Right ventricle myocardium inferior (tissue), 1 donor: ENCODE results near the gene SYNJ2. TPM values are rescaled to one million over a fixed set of nuclear protein-coding genes. Genes with fewer than 3 reads are reported as not detected.
"Not testable (repeated sequence)": the region's sequence is repeated elsewhere in the genome, so short reads cannot be mapped to it uniquely, and the experiment has no call there.

ENCODE experiments used
- ATAC-seq: fragments of 200-7000 bp; cut with Tn5 transposase; one replicate; pipeline ENCODE4 v1.9.1; 2020; ENCODE audit warnings: mild to moderate bottlenecking, moderate library complexity
- DNase-seq: peaks from one replicate; pipeline ENCODE4 v3.0.0; 2021; ENCODE audit errors: missing footprints
- intact Hi-C: fragments of 100-400 bp; cut with DNase I; formaldehyde crosslinking; loops from one replicate; pipeline ENCODE4 v1.11.0; 2022
- total RNA-seq: library from RNA; stranded (reverse); fragmentation: NEBNext Ultra II Directional; extraction: Animal tissue kit (Norgen Biotek cat#: 25700); gene quantifications from one replicate; pipeline ENCODE4 v1.2.1, GENCODE V29; 2021
- donor health status: DM: no; HTN: yes; CAD: no; lungs with severe emphysema.

Gene SYNJ2
- total RNA-seq, 1 donor from 2014 or later: 15.0 TPM

DNA sequence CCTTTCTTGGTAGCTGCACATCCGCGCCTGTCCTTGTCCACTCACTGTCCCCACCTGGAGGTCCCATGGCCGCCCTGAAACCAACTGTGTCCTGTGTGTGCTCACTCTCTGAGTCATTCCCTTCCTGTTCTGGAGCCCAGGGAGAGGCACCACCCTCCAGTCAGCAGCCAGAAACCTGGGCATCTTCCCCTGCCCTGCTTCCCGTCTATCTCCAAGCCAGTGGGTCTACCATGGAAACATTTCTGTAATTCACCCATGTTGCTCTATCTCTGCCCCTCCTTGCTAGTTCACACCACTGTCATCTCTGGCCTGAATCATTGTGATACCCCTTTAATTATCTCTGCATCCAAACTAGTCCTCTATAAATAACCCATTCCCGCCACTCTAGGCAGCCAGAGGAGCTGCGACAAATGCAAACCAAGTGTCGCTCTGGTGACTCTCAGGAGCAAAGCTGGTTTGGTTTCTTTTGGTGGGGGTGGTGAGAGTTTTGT, 28.8 kb upstream of the SYNJ2 start:
- intact Hi-C loops: no loop called here
- no peak for DNase-seq
- no peak for ATAC-seq

DNA sequence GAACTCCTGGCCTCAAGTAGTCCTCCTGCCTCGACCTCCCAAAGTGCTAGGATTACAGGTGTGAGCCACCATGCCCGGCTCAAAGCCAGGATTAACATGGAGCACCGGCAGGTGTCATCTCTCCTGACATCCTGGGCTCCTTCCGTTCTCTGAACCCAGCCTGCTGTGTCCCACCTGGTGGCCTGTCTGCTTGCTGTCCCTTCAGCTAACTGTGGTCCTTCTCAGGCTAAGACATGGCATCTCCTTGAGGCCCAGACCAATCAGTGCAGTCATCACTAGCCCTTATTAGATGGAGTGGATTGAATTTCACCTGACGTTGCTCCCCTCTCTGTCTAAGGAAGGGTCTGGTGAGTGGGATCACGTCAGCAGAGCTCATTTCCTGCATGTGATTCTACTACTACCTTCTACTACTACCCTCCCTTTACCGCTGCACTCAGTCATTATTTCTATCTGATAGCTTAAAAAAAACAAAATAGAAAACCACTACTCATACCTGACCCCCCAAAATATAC, 28.0 kb upstream of the SYNJ2 start:
- intact Hi-C loops: no loop called here
- no peak for DNase-seq
- ATAC-seq: no peak

DNA sequence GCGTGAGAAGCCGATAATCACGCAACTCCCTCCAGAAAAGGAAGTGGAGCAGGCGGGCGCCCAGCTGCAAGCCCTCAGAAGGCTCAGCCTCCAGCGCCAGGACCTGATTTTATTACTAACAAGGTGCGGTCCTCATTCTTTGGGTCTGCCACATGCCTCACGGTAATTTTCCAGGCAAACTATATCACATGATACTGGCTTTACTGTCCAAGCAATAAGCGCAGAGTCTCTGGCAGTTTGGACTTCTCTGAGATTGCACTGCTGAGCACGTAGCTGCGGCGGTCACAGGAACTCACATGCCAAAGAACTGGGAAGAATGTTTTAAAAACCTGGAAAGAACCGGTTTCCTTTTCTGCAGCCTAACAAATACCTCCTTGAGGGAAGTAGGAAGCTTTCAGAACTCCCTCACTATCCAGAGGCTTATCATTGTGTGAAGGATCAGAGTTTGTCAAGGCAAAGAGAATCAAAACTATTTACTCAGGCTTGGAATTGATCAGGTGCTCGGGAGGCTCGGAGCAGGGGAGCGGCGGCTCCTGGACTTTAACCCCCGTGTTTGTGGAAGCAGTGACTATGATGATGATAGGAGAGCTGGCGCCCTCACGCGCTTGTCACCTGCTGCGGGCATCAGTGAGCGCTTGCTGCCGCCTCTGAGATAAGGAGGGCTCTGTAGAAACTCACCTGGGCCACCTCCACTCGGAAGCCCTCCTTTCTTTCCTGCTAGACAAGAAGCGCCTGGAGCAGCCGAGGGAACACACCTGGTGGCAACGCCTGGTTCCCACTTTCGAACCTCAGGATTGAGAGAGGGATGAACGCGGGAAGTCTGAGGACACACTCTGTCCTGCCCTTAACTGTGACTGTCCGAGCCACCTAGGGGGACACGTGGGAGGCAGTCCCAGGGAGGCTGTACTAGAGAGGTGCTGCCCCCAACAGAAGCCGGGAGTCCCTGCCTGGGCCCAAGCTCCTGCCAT, 27.2 kb upstream of the SYNJ2 start:
- peak; percentile 34 for ATAC-seq
- DNase-seq: no peak
- intact Hi-C loops: no loop called here

DNA sequence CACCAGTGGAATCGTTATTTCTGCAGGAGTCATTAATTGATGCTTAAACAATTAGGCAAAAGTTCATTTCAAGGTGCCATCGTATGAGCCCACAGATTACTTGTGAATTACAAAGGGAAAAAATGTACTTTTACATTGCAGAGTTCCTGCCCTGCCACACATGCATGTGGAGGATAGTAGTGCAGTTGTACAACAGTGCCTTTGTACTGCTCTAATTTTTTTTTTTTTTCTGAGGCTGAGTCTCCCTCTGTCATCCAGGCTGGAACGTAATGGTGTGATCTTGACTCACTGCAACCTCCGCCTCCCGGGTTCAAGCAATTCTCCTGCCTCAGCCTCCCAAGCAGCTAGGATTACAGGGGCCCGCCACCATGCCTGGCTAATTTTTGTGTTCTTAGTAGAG, 26.0 kb upstream of the SYNJ2 start:
- no peak for DNase-seq
- no peak for ATAC-seq
- intact Hi-C loops: no loop called here

DNA sequence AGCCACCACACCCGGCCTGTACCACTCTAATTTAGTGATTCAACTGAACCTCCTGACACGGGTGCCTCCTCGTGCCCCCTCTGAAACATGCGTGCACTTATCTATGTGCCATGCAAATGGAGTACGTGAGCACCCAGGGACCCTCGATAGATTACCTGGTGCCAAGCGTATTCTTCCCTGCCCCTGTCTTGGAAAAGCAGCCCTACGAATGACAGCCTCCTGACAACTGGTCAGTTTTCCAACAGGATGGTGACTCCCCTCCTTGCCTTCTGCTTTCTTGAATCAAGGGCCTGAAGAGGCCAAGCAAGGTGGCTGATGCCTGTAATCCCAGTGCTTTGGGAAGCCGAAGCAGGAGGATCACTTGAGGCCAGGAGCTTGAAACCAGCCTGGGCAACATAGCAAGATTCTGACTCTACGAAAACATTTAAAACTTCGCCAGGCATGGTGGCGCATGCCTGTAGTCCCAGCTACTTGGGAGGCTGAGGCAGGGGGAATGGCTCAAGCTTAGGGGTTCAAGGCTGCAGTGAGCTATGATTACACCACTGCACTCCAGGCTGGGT, 25.4 kb upstream of the SYNJ2 start:
- intact Hi-C loops: no loop called here
- ATAC-seq: no peak
- DNase-seq: no peak

DNA sequence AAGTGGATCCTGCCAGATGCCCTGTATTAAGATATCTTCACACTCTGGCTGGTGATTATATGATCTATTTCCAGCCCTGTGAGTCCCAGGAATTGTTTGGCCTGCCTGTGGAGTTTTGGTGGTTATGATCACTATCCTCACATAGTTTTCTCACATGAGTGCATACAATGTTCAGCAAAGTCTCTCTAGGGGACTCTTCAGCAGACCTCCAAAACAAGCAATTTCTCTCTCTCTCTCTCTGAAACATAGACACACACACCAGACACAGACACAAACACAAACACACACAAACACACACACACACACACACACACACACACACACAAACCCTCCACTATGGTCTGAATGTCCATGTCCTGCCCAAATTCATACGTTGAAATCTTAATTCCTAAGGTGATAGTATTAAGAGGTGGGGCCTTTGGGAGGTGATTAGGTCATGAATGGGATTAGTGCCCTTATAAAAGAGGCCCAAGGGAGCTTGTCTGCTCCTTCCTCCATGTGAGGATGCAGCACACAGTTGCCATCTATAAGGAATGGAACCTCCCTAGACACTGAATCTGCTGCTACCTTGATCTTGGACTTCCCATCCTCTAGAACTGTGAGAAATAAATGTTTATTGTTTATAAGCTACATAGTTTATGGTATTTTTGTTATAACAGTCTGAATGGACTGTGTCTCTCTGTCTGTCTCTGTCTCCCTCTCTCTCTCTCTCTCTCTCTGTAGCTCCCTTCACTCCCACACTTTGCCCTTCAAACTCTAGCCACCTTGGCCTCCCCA, 22.0 kb upstream of the SYNJ2 start:
- no peak for ATAC-seq
- intact Hi-C loops: no loop called here
- no peak for DNase-seq

DNA sequence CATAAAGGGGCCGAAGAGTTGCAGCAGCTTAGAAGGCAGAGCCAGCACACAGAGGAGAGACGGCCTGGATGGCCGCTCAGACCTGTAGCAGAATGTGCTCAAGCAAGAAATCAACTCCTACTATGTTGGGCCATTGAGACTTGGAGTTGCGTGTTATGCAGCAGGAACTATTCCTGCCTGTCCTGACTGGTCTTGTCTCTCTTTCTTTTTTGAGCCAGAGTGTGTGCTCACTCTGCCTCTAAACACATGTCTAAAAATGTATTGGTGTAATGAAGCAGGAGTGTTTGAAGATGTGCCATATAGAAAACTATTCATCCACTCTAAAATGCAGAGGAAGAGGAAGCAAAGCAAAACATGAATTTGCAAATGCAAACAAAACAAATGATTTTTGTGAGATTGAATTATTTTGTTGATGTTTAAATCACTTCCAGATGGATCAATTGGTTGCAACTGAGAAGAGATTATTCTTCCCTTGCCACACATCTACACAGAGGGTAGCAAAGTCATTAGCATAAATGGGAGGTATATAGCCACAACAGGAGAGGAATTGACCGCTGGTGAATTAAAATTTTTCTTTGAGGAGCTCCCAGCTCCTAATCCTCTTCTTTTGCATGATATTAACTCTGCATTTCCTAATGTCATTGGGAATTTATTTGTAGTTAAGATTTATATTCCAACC, 20.4 kb upstream of the SYNJ2 start:
- intact Hi-C loops: no loop called here
- ATAC-seq (no peak), DNase-seq (no peak)

DNA sequence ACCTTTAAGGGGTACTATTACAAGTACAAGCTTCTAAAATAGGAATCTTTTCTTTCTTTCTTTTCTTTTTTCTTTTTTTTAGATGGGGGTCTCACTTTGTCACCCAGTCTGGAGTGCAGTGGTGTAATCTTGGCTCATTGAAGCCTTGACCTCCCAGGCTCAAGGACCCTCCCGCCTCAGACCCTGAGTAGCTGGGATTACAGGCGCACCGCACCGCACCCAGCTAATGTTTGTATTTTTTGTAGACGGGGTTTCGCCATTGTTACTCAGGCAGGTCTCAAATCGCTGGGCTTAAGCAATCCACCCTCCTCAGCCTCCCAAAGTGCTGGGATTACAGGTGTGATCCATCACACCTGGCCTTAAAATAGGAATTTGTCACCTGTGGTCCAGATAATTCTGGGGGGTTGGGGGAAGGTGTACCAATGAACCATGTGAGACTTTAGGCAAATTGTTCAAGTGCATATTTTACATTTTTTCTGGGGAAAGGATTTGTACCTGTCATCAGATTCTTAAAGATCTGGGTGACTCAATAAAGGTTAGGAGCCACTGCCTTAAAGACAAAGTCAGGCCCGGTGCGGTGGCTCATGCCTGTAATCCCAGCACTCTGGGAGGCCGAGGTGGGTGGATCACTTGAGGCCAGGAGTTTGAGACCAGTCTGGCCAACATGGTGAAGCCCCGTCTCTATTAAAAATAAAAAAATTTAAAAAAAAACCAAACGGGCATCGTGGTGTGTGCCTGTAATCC, 19.7 kb upstream of the SYNJ2 start:
- ATAC-seq: no peak
- intact Hi-C loops: no loop called here
- DNase-seq: no peak

DNA sequence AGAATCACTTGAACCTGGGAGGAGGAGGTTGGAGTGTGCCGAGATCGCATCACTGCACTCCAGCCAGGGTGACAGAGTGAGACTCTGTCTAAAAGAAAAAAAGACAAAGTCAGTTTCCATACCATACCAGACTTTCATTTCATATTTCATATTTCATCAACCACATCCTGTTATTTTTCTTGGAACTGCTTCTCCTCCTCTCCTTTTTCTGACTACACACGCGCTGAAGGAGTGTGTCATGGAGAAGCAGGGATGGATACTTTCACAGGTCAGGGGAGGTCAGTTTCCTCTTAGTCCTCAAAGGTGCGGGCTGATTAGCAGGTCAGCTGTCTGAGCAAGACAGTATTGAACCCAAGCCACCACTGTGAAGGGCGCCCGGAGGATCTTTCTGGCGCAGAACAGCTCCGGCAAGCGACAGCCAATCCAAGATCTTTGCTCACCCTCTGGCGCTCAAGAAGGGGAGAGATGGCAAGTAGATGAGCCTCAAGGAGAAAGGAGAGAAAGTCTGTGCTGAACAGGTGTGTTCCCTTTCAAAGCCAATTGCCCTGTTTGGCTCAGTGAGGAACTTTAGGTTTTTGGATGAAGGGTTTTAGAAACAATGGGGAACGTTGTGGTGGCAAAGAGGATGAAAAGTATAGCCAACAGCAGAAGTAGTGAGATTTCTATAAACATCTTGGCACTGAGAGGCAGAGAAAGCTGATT, 18.9 kb upstream of the SYNJ2 start:
- intact Hi-C loops: no loop called here
- DNase-seq (no peak), ATAC-seq (no peak)

DNA sequence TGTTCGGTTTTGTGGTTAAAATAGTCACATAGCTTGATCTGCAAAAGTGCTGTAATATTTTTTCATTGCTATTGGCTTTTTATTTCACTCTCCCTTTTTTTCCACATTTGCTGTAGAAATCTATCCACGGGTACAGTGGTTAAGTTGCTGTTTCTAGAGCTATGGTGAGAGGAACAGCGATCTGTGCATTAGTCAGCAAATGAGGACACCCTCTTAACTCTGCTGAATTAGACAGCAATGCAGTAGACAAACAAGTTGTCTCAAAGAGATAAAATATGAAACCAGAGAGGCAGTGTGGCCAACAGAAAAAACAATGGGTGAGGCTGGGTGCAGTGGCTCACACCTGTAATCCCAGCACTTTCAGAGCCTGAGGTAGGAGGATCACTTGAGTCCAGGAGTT, 17.6 kb upstream of the SYNJ2 start:
- intact Hi-C loops: no loop called here
- DNase-seq (no peak), ATAC-seq (no peak)

DNA sequence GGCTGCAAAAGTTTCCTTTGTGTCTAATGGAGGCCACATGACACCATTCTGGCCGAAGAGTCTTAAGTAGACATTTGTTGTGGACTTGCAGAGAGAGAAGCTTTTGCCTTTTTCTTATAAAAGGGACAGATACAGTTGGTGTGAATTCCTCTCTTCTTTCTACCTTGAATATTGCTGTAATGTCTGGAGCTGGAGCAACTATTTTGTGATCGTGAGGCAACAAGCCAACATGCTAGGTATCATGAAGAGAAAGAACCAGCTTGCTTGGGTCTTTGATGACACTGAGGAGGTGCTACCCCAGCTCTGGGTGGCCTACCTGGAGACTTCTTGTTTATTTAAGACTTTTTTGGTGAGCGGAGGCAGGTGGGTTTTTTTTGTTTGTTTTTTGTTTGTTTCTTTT, 16.3 kb upstream of the SYNJ2 start:
- intact Hi-C loops: no loop called here
- DNase-seq (no peak), ATAC-seq (no peak)

DNA sequence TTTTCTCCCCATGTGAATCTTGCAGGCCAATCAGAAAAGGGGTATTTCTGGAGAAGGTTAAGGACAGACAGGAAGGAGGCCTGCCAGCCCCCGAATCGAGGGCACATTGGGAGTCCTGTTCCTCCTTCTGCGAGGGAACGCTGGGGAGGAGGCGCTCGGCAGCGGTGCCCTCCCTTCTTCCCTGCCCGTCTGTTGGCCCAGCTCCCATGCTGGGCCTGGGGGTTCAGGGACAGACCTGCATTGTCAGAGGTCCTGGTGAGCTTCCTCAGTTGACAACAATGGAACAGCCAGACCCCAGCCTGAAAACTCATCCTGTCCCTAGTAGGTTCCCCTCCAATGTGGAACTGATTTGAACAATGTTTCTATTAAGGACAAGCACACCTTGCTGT, 15.1 kb upstream of the SYNJ2 start:
- intact Hi-C loops: no loop called here
- DNase-seq (no peak), ATAC-seq (no peak)

DNA sequence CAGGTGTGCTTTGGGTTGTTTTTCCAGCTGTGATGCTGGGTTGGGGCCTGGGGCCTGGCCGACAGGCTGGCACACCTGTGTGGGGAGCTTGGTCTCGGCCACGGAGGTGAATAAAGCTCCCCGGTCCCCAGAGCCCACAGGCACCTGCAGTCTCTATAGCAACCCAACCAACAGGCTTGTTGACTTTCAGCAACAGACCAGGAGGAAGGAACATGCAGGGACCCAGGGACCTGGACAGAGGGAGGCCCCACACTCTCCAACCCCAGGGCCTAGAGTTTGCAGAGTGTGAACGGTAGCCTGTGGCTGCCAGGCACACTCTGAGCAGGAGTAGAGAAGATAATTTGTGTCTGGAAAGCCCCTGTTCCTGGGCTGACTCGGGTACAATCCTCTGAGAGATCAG, 14.6 kb upstream of the SYNJ2 start:
- ATAC-seq: no peak
- DNase-seq: no peak
- intact Hi-C loops: no loop called here

DNA sequence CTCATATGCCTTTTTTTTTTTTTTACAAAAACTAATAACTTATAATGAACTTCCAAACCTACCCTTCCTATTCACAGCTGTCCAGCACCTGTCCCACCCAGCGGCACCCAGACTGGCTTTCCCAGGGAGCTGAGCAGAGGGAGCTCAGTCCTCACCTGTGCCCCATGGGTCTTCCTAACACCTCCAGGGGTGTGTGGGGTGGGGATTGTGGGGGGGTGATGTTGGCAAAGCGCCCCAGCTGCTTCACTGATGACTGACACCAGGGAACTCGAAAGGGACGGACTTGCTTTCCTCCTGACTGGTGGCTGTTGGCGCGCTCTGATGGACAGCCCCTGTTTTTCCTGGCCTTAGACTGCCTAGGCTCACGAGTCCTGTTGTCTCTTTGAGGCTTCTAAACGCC, 14.2 kb upstream of the SYNJ2 start:
- intact Hi-C loops: no loop called here
- ATAC-seq: no peak
- no peak for DNase-seq

DNA sequence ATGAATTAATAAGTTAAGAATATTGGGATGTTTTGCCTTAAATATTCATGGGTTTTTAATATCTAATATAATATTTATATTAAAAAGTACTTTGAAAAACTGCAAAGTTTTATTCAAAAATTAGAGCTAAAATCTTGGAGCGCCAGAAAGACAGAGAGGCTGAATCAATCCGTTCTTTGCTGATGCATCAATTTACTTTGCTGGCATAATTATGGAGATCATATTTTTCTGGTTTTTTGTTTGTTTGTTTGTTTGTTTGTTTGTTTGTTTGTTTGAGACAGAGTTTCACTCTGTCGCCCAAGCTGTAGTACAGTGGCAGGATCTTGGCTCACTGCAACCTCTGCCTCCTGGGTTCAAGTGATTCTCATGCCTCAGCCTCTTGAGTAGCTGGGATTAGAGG, 9.5 kb upstream of the SYNJ2 start:
- intact Hi-C loops, DNase-seq, ATAC-seq: not testable (repeated sequence)

DNA sequence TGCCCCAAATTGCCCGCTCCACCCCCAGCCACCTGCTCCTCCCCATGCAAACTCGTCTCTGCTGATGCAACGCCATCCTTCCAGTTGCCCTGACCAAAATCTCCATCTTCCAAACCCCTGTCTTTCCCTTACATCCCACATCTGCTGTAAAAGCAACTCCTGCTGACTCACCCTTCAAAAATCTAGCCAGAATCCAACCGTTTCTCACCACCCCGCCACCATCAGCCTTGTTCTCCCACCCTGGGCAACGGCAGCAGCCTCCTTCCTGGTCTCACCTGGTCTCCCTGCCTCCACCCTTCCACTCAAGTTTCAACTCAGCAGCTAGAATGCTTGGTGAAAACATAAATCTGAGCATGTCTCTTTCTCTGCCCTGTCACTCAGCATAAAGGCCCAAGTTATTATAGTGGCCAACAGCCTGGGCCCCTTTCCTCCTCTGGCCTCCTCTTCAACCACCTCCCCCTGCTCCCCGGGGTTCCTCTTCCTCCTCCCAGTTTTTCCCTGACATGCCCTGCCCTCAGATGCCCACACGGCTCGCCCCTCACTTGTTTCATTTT, 7.2 kb upstream of the SYNJ2 start:
- ATAC-seq (no peak), DNase-seq (no peak)
- intact Hi-C loops: no loop called here

DNA sequence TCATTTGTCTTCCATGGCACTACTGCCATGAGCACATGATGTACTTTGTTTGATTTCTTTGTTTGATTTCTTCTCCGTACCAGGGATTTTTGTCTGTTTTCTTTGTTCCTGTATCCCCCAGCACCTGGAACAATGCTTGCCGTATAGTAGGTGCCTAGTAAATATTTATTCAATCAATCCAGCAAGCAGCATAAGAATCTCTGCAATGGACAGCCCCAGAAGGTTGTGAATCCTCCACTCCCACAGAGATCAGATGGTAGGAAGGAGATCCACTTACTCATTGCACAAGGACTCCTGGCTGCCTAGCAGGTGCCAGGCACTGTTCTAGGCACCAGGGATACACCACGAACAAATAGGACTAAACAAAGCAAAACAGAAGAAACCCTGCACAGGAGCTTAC, 6.7 kb upstream of the SYNJ2 start:
- intact Hi-C loops: no loop called here

More for the DNA sequence above, 6.7 kb upstream of the SYNJ2 start:
- no peak for DNase-seq
- no peak for ATAC-seq
